Measurements from ENCODE around the gene PGAM5. TPM values are rescaled to one million over a fixed set of nuclear protein-coding genes. Genes with fewer than 3 reads are reported as not detected.

The PGAM5 gene
- total and polyA plus RNA-seq, 10 donors = 8.2 to 28.8 (median 21.6) TPM

DNA sequence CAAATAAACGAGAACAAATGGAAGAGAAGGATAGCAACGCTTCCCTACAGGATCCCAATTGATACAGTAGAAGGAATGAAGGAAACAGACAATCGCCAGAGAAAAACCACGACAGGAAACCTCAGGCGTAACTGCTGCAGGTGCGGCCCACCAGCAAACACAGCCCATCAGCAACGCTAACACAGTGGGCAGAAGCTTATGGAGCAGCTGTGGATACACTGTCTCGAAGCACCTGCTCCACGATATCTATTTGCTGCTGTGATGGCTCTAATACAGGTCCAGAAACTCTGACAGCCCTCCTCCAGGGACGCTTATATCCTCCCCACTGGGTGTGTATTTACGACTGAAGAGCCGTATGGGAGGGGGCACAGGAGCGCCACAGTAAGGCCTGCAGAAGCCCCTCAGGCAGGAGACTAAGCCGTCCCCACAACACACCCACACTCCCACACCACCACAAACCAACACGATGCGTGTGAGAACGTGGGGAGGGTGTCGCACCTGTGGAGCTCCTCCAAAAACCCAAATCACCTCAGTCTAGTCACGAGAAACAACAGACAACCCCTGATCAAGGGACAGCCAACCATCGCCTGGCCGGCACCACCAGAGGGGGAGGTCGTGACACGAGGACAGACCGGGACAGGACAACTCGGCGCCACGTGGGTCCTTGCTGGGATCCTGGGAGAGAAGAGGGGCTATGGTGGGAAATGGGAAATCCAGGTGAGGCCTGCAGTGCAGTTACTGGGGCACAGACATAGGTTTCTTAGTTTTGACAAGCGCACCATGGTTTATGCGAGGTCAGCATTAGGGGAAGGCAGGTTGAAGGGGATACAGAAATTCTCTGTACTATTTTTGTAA lies 47.5 kb upstream of the PGAM5 start:
- intact Hi-C loops (cut with DNase I; ENCODE audit: low total_unique reads) = no loop called here
- DNase-seq = no peak
- H3K27me3 ChIP-seq (replicated peaks in 1 of 7) = no peaks in the 10 kb centered on the region
- no peaks in the 10 kb centered on the region for H3K9me3 ChIP-seq
- peak overlapping the region in 1 of 8 donors; percentile 27 for H3K4me3 ChIP-seq
- 55 to 67% (median 56%) methylated on average over 29 of the region's 29 CpGs for WGBS, 5 donors
- H3K4me1 ChIP-seq = peaks cover 0 to 73% (median 31%) of the 10 kb centered on the region in 6 donors
- H3K36me3 ChIP-seq = peaks cover 0 to 100% (median 70%) of the 10 kb centered on the region in 6 donors
- TF ChIP-seq POLR2A (IDR thresholded peaks at IDR 0.05) (no peak), POLR2AphosphoS5 (IDR thresholded peaks at IDR 0.05) (no peak)
- TF ChIP-seq, protein P1, sequence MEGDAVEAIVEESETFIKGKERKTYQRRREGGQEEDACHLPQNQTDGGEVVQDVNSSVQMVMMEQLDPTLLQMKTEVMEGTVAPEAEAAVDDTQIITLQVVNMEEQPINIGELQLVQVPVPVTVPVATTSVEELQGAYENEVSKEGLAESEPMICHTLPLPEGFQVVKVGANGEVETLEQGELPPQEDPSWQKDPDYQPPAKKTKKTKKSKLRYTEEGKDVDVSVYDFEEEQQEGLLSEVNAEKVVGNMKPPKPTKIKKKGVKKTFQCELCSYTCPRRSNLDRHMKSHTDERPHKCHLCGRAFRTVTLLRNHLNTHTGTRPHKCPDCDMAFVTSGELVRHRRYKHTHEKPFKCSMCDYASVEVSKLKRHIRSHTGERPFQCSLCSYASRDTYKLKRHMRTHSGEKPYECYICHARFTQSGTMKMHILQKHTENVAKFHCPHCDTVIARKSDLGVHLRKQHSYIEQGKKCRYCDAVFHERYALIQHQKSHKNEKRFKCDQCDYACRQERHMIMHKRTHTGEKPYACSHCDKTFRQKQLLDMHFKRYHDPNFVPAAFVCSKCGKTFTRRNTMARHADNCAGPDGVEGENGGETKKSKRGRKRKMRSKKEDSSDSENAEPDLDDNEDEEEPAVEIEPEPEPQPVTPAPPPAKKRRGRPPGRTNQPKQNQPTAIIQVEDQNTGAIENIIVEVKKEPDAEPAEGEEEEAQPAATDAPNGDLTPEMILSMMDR (IDR thresholded peaks at IDR 0.05 in 8 of 11, conservative IDR thresholded peaks at IDR 0.05 in 3 of 11) = no peak
- H3K27ac ChIP-seq = peak overlapping the region; percentile 20 to 75 (median 51)

DNA sequence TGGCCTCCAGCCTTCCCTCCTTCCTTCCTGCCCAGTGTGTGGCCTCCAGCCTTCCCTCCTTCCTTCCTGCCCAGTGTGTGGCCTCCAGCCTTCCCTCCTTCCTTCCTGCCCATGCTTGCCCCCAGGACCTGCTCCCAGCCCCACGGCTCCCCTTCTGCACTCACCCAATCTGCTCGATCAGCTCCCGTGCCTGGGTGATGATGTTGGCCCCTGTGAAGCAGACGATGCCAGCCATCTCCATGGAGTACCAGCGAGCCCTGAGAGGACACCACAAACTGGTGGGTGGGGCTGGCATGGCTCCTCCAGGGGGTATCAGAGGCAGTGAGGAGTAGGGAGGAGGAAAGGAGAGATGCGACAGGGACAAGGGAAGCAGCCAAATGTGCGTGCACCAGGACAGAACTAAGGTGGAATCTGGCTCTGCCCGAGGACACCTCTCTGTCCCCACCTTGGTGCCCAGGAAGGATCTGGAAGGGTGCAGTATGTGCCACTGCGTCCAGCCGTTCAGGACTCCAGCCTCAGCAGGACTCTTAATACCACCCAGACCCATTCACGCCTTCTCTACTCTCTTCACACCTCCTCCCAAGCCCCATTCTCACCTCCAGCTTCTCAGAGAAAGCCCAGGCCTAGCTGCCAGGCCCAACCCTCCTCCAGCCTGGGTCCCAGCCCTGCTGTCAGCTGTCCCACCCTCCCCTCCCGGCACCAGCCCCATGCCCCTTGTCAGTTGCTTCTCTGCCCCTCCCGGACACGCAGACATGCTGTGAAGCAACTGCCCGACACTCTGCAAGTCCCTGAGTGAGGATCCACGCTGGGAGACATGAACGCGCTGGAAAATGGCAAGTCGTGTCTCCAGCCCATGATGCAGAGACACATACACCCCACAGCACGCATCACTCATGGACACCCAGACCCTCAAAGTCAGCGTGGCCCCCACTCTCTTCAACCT lies 46.2 kb upstream of the PGAM5 start:
- intact Hi-C loops (cut with DNase I; ENCODE audit: low total_unique reads) = no loop called here
- H3K36me3 ChIP-seq = peaks cover 0 to 100% (median 70%) of the 10 kb centered on the region in 6 donors
- H3K4me3 ChIP-seq = peak overlapping the region in 1 of 8 donors; percentile 27
- H3K27ac ChIP-seq = peak overlapping the region in 7 of 8 donors; percentile 1 to 75 (median 33)
- TF ChIP-seq POLR2A (IDR thresholded peaks at IDR 0.05) = no peak
- TF ChIP-seq, protein P1 (IDR thresholded peaks at IDR 0.05 in 8 of 11, conservative IDR thresholded peaks at IDR 0.05 in 3 of 11) = no peak
- TF ChIP-seq POLR2AphosphoS5 (IDR thresholded peaks at IDR 0.05) = peak in 2 of 3 donors; percentile 35 to 50
- H3K27me3 ChIP-seq (replicated peaks in 1 of 7) = no peaks in the 10 kb centered on the region
- no peak for DNase-seq
- H3K9me3 ChIP-seq = no peaks in the 10 kb centered on the region
- peaks cover 0 to 64% (median 30%) of the 10 kb centered on the region in 6 donors for H3K4me1 ChIP-seq
- 55 to 76% (median 70%) methylated on average over 19 to 21 of the region's 21 CpGs for WGBS, 5 donors

DNA sequence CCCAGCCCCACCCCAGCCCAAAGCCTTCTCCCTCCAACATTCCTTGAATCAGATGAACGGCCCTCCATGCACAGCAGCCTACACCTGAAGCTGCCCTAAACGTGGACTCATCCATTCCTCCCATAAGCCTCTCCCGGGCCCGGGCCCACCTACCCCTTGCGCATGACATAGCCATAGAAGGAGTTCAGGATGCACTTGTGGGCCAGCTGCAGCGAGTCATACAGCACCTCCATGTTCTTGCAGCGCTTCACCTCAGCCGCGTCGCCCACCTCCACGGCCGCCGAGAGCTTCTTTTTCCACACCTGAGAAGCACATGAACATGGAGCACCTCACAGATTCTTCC lies 45.5 kb upstream of the PGAM5 start:
- Histone ChIP-seq H3K4me3 (no peak overlapping the region), H3K27me3 (replicated peaks in 1 of 7) (no peaks in the 10 kb centered on the region), H3K27ac (peak overlapping the region in 2 of 8 donors; percentile 68 to 74), H3K36me3 (peaks cover 0 to 100% (median 69%) of the 10 kb centered on the region in 6 donors), H3K9me3 (no peaks in the 10 kb centered on the region), H3K4me1 (peaks cover 0 to 58% (median 27%) of the 10 kb centered on the region in 6 donors)
- DNase-seq = no peak
- TF ChIP-seq POLR2A (IDR thresholded peaks at IDR 0.05) = no peak
- no peak for TF ChIP-seq POLR2AphosphoS5 (IDR thresholded peaks at IDR 0.05)
- TF ChIP-seq, protein P1 (IDR thresholded peaks at IDR 0.05 in 8 of 11, conservative IDR thresholded peaks at IDR 0.05 in 3 of 11) = no peak
- 86 to 94% (median 88%) methylated on average over 13 of the region's 13 CpGs for WGBS, 5 donors
- intact Hi-C loops (cut with DNase I; ENCODE audit: low total_unique reads) = no loop called here
